Adrenal gland (tissue), 12 donors: ENCODE measurements around the gene DYNLL2. TPM values are rescaled to one million over a fixed set of nuclear protein-coding genes. Genes with fewer than 3 reads are reported as not detected.
A peak's percentile ranks its signal among the peaks of the same experiment; 100 is the strongest.

Experiments
- DNase-seq, 7 donors: peaks; one replicate each; pipeline ENCODE4 v3.0.0-alpha.2; 2019 to 2020
- H3K27ac ChIP-seq, 5 donors: fragments of 200-600 bp; sonication (generic) in 4 of 5; 1 replicate in 3 of 5; 2 replicates in 2 of 5; pipeline versions ENCODE4 v1.5.1 to v1.8.0; 2016 to 2020; ENCODE audit warnings: mild to moderate bottlenecking in 1 of 5
- H3K27me3 ChIP-seq: fragments of 200-600 bp; 2 replicates; pipeline ENCODE4 v1.8.0; 2021
- H3K36me3 ChIP-seq, 2 donors: fragments of 200-600 bp; replicated peaks in 1 of 2; 1 replicate in 1 of 2; 2 replicates in 1 of 2; pipeline versions ENCODE4 v1.5.1 to v1.8.0; 2018 to 2022
- H3K4me1 ChIP-seq, 2 donors: fragments of 200-600 bp; replicated peaks in 1 of 2; 1 replicate in 1 of 2; 2 replicates in 1 of 2; pipeline versions ENCODE4 v1.5.1 to v1.8.0; 2018 to 2021
- H3K4me3 ChIP-seq, 4 donors: fragments of 200-600 bp; sonication (generic) in 3 of 4; one replicate each; pipeline ENCODE4 v1.5.1; 2016 to 2018
- H3K9me3 ChIP-seq, 3 donors: fragments of 200-600 bp; sonication (generic) in 1 of 3; replicated peaks in 1 of 3; 1 replicate in 2 of 3; 2 replicates in 1 of 3; pipeline versions ENCODE4 v1.5.1 to v1.8.0; 2016 to 2021
- CTCF ChIP-seq, 6 experiments: fragments of 450-650 bp in 4 of 6; fragments of 200-600 bp in 2 of 6; sonication (generic) in 1 of 6; IDR thresholded peaks; 1 replicate in 5 of 6; 2 replicates in 1 of 6; pipeline versions ENCODE4 v1.5.1 to v1.8.0; 2016 to 2021; ENCODE audit warnings: antibody characterized with exemption in 6 of 6, mild to moderate bottlenecking in 2 of 6, moderate library complexity in 1 of 6
- POLR2A ChIP-seq, 2 donors: fragments of 450-650 bp; IDR thresholded peaks; one replicate each; pipeline ENCODE4 v1.6.1; 2017; ENCODE audit warnings: antibody characterized with exemption in 2 of 2, mild to moderate bottlenecking in 2 of 2, moderate library complexity in 1 of 2
- WGBS, 4 donors: extraction: QIAGEN DNeasy Blood & Tissue Kit in 2 of 4; methylation state at CpG; one replicate each; pipeline versions ENCODE4 v1.1.5 to v1.1.7; 2013 to 2017; 5-methylcytosine and 5-hydroxymethylcytosine counted together
- intact Hi-C, 2 donors: fragments of 100-400 bp; cut with DNase I; formaldehyde crosslinking; loops; one replicate each; pipeline versions ENCODE4 v1.14.1 to v1.15.0; 2022 to 2023
- polyA plus RNA-seq, 3 donors: library from polyadenylated mRNA; stranded (reverse); fragments of 200-250 nt in 2 of 3; fragments of 350-450 nt in 1 of 3; fragmentation: Illumina TruSeq in 1 of 3; extraction: RNeasy Lipid Tissue Mini Kit (QIAGEN cat#74804) in 1 of 3; gene quantifications; one replicate each; pipeline ENCODE4 v1.2.3, GENCODE V29; 2013 to 2014
- total RNA-seq, 9 donors: library from RNA; depleted of rRNA in 4 of 9; stranded (reverse); fragments of >200 nt in 4 of 9; fragments of 120-200 nt in 1 of 9; fragmentation: NEBNext Ultra II Directional in 1 of 9; extraction: Animal tissue kit (Norgen Biotek cat#: 25700) in 1 of 9; gene quantifications; one replicate each; pipeline versions ENCODE4 v1.1.0 to v1.2.4, GENCODE V29; 2013 to 2023
- donor health status: healthy with polysubstance abuse.
- donor health status: Bipolar disorder and iron deficiency.
- donor health status: DM: yes; HTN: yes; CAD: no.
- donor health status: DM: no; HTN: no; CAD: no.
- donor health status: DM: no; HTN: no; CAD: no.
- donor health status: DM: yes; HTN: yes; CAD: no.

Gene DYNLL2
- total and polyA plus RNA-seq, 12 donors: 18.5 to 207 (median 38.8) TPM

GRCh38 chr17:58085039-58085715 is 2.0 kb downstream of the DYNLL2 start:
- H3K9me3 ChIP-seq: no peaks in the 10 kb centered on the region
- 48 to 57% (median 53%) methylated on average over 8 of the region's 8 CpGs for WGBS, 4 donors
- peak overlapping the region in 2 of 4 donors; percentile 72 to 100 for H3K4me3 ChIP-seq
- TF ChIP-seq POLR2A (IDR thresholded peaks at IDR 0.05): peak in 1 of 2 donors; percentile 15
- no peak for TF ChIP-seq CTCF (IDR thresholded peaks at IDR 0.05)
- H3K36me3 ChIP-seq: peaks cover 0 to 38% of the 10 kb centered on the region in 2 donors
- peak overlapping the region in 3 of 5 donors; percentile 88 to 99 (median 96) for H3K27ac ChIP-seq
- peaks cover 20 to 47% of the 10 kb centered on the region in 2 donors for H3K4me1 ChIP-seq
- no peaks in the 10 kb centered on the region for H3K27me3 ChIP-seq
- DNase-seq: peak in 5 of 7 donors; percentile 38 to 65 (median 59)
- intact Hi-C loops: no loop called here

- intact Hi-C loops: no loop called here
- no peak for TF ChIP-seq POLR2A (IDR thresholded peaks at IDR 0.05)
- no peak for TF ChIP-seq CTCF (IDR thresholded peaks at IDR 0.05)
- H3K27me3 ChIP-seq: no peaks in the 10 kb centered on the region
- peaks cover 0 to 54% of the 10 kb centered on the region in 2 donors for H3K36me3 ChIP-seq
- no peak overlapping the region for H3K27ac ChIP-seq
- 71 to 79% (median 75%) methylated on average over 8 of the region's 8 CpGs for WGBS, 4 donors
- DNase-seq: no peak
- no peaks in the 10 kb centered on the region for H3K9me3 ChIP-seq
- no peak overlapping the region for H3K4me3 ChIP-seq
- H3K4me1 ChIP-seq: peaks cover 20 to 47% of the 10 kb centered on the region in 2 donors
These were observed 3.7 kb downstream of the DYNLL2 start for GRCh38 chr17:58086953-58087352.

- peaks cover 17 to 47% of the 10 kb centered on the region in 2 donors for H3K4me1 ChIP-seq
- intact Hi-C loops: no loop called here
- no peak overlapping the region for H3K4me3 ChIP-seq
- WGBS, 4 donors: 74 to 82% (median 78%) methylated on average over 5 of the region's 5 CpGs
- TF ChIP-seq POLR2A (IDR thresholded peaks at IDR 0.05) (no peak), CTCF (IDR thresholded peaks at IDR 0.05) (no peak)
- no peak for DNase-seq
- peaks cover 0 to 71% of the 10 kb centered on the region in 2 donors for H3K36me3 ChIP-seq
- H3K27ac ChIP-seq: no peak overlapping the region
- no peaks in the 10 kb centered on the region for H3K27me3 ChIP-seq
- no peaks in the 10 kb centered on the region for H3K9me3 ChIP-seq
These were observed 5.4 kb downstream of the DYNLL2 start for GRCh38 chr17:58088624-58089023.

GRCh38 chr17:58089111-58089510 is 5.9 kb downstream of the DYNLL2 start:
- H3K4me3 ChIP-seq: no peak overlapping the region
- peaks cover 17 to 47% of the 10 kb centered on the region in 2 donors for H3K4me1 ChIP-seq
- H3K27me3 ChIP-seq: no peaks in the 10 kb centered on the region
- TF ChIP-seq POLR2A (IDR thresholded peaks at IDR 0.05): no peak
- TF ChIP-seq CTCF (IDR thresholded peaks at IDR 0.05): no peak
- 74 to 87% (median 78%) methylated on average over 11 of the region's 11 CpGs for WGBS, 4 donors
- DNase-seq: no peak
- H3K27ac ChIP-seq: no peak overlapping the region
- H3K9me3 ChIP-seq: no peaks in the 10 kb centered on the region
- H3K36me3 ChIP-seq: peaks cover 0 to 76% of the 10 kb centered on the region in 2 donors
- intact Hi-C loops: no loop called here
